WTC11 (cell line): ENCODE measurements around the gene TMX4.

ENCODE experiments used
- CREM ChIP-seq: sonication (generic); formaldehyde crosslinking; IDR thresholded peaks from 2 replicates; pipeline ENCODE4 v1.8.1; 2022; ENCODE audit warnings: mild to moderate bottlenecking, missing genetic modification reagents, moderate library complexity
- CTCF ChIP-seq: fragments of 200-600 bp; IDR thresholded peaks from 2 replicates; pipeline ENCODE4 v1.8.0; 2022; ENCODE audit warnings: antibody characterized with exemption
- ELF4 ChIP-seq: sonication (generic); formaldehyde crosslinking; IDR thresholded peaks from 2 replicates; pipeline ENCODE4 v1.8.1; 2022; ENCODE audit warnings: low read depth, mild to moderate bottlenecking, moderate library complexity, missing genetic modification reagents
- FOXJ3 ChIP-seq: sonication (generic); formaldehyde crosslinking; IDR thresholded peaks from 2 replicates; pipeline ENCODE4 v1.9.0; 2021; ENCODE audit warnings: missing genetic modification reagents, mild to moderate bottlenecking, borderline replicate concordance
- GABPB1 ChIP-seq: sonication (generic); formaldehyde crosslinking; IDR thresholded peaks from 2 replicates; pipeline ENCODE4 v1.8.1; 2023; ENCODE audit warnings: mild to moderate bottlenecking, missing genetic modification reagents
- HMGXB4 ChIP-seq: sonication (generic); formaldehyde crosslinking; IDR thresholded peaks from 2 replicates; pipeline ENCODE4 v1.8.1; 2023; ENCODE audit warnings: mild to moderate bottlenecking, moderate library complexity, missing genetic modification reagents
- NR1H2 ChIP-seq: sonication (generic); formaldehyde crosslinking; IDR thresholded peaks from 2 replicates; pipeline ENCODE4 v1.9.0; 2021; ENCODE audit warnings: mild to moderate bottlenecking, moderate library complexity, missing genetic modification reagents
- NR2C2 ChIP-seq: sonication (generic); formaldehyde crosslinking; IDR thresholded peaks from 2 replicates; pipeline ENCODE4 v1.8.0; 2022; ENCODE audit warnings: mild to moderate bottlenecking, missing genetic modification reagents
- NR3C1 ChIP-seq: sonication (generic); formaldehyde crosslinking; conservative IDR thresholded peaks from 2 replicates; pipeline ENCODE4 v1.8.1; 2023; ENCODE audit warnings: low read depth, mild to moderate bottlenecking, missing genetic modification reagents
- PRRX2 ChIP-seq: fragments of 250-450 bp; sonication (Bioruptor Pico); IDR thresholded peaks from 2 replicates; pipeline ENCODE4 v1.8.0; 2021; ENCODE audit warnings: mild to moderate bottlenecking
- TCF7 ChIP-seq: sonication (generic); formaldehyde crosslinking; IDR thresholded peaks from 2 replicates; pipeline ENCODE4 v1.8.0; 2022; ENCODE audit warnings: mild to moderate bottlenecking, low read depth, missing genetic modification reagents, moderate library complexity
- ZNF263 ChIP-seq: sonication (generic); formaldehyde crosslinking; IDR thresholded peaks from 2 replicates; pipeline ENCODE4 v1.8.1; 2022; ENCODE audit warnings: low read depth, mild to moderate bottlenecking, moderate library complexity, missing genetic modification reagents

GRCh38 chr20:8050157-8050837 lies 30.7 kb upstream of the TMX4 start:
- TF ChIP-seq CREM, result no peak
- no peak for TF ChIP-seq CTCF
- no peak for TF ChIP-seq ZNF263 (CRISPR knock-in tag)
- TF ChIP-seq ELF4, result no peak
- no peak for TF ChIP-seq NR2C2
- TF ChIP-seq NR1H2 (CRISPR knock-in tag), result no peak
- no peak for TF ChIP-seq HMGXB4
- no peak for TF ChIP-seq GABPB1
- no peak for TF ChIP-seq PRRX2 (CRISPR knock-in tag)
- no peak for TF ChIP-seq FOXJ3 (CRISPR knock-in tag)
- TF ChIP-seq TCF7 (CRISPR knock-in tag), result no peak
- no peak for TF ChIP-seq NR3C1 (CRISPR knock-in tag)
